ENCODE measurements around the gene F2RL1. TPM values are rescaled to one million over a fixed set of nuclear protein-coding genes. Genes with fewer than 3 reads are reported as not detected.
"Not testable (repeated sequence)": the region's sequence is repeated elsewhere in the genome, so short reads cannot be mapped to it uniquely, and the experiment has no call there.

Gene F2RL1
- total and polyA plus RNA-seq, 2 experiments from 2014 or later = 1.4 to 3.3 TPM

GRCh38 chr5:76788362-76788761 is 30.5 kb upstream of the F2RL1 start:
- no peak overlapping the region for H2AFZ ChIP-seq
- no peaks in the 10 kb centered on the region for H3K36me3 ChIP-seq (ENCODE audit: low read depth)
- no peaks in the 10 kb centered on the region for H3K9me3 ChIP-seq (ENCODE audit: low read depth)
- H3K27me3 ChIP-seq (replicated peaks; ENCODE audit: insufficient read depth) = no peaks in the 10 kb centered on the region
- H3K9ac ChIP-seq = no peak overlapping the region
- in situ Hi-C loops (cut with MboI) = no loop called here
- H3K4me2 ChIP-seq (ENCODE audit: unreplicated experiment) = no peak overlapping the region
- TF ChIP-seq EZH2phosphoT487 (IDR thresholded peaks at IDR 0.05; ENCODE audit: insufficient read depth, low read depth) (no peak), EZH2 (IDR thresholded peaks at IDR 0.05; ENCODE audit: insufficient read depth, poor library complexity, severe bottlenecking) (no peak)
- peaks cover 25% of the 10 kb centered on the region for H3K4me1 ChIP-seq (ENCODE audit: insufficient read depth)
- H3K79me2 ChIP-seq (ENCODE audit: insufficient read depth) = no peaks in the 10 kb centered on the region
- no peak overlapping the region for H3K27ac ChIP-seq
- WGBS, 2 experiments (ENCODE audit: low coverage in 1 of 2, low lambda C conversion rate in 2 of 2, missing lambda C conversion rate in 2 of 2) = 96 to 98% methylated on average over 6 of the region's 6 CpGs
- peaks cover 34% of the 10 kb centered on the region for H3F3A ChIP-seq (ENCODE audit: insufficient read depth)
- H3K4me3 ChIP-seq = no peak overlapping the region
- H4K20me1 ChIP-seq (ENCODE audit: insufficient read depth) = no peaks in the 10 kb centered on the region
- DNase-seq = no peak
- no peaks in the 10 kb centered on the region for H3K9me2 ChIP-seq (ENCODE audit: insufficient read depth)

GRCh38 chr5:76789275-76789674 is 29.6 kb upstream of the F2RL1 start:
- H3K9me2 ChIP-seq (ENCODE audit: insufficient read depth); H2AFZ ChIP-seq; DNase-seq; H4K20me1 ChIP-seq (ENCODE audit: insufficient read depth); H3K27me3 ChIP-seq (replicated peaks; ENCODE audit: insufficient read depth); in situ Hi-C loops (cut with MboI); H3K4me3 ChIP-seq; H3K9me3 ChIP-seq (ENCODE audit: low read depth); H3K79me2 ChIP-seq (ENCODE audit: insufficient read depth); H3K36me3 ChIP-seq (ENCODE audit: low read depth): not testable (repeated sequence)
- H3K4me1 ChIP-seq (ENCODE audit: insufficient read depth) = peaks cover 25% of the 10 kb centered on the region
- H3F3A ChIP-seq (ENCODE audit: insufficient read depth) = peaks cover 34% of the 10 kb centered on the region
- peak overlapping the region; percentile 66 for H3K4me2 ChIP-seq (ENCODE audit: unreplicated experiment)
- 98 to 99% methylated on average over 10 of the region's 10 CpGs for WGBS, 2 experiments (ENCODE audit: low coverage in 1 of 2, low lambda C conversion rate in 2 of 2, missing lambda C conversion rate in 2 of 2)
- peak overlapping the region; percentile 92 for H3K27ac ChIP-seq
- peak overlapping the region; percentile 67 for H3K9ac ChIP-seq

- Histone ChIP-seq H3K27me3 (replicated peaks; ENCODE audit: insufficient read depth) (no peaks in the 10 kb centered on the region), H3K9me3 (ENCODE audit: low read depth) (no peaks in the 10 kb centered on the region), H3K79me2 (ENCODE audit: insufficient read depth) (no peaks in the 10 kb centered on the region), H3K27ac (peak overlapping the region; percentile 92), H4K20me1 (ENCODE audit: insufficient read depth) (no peaks in the 10 kb centered on the region), H3K36me3 (ENCODE audit: low read depth) (no peaks in the 10 kb centered on the region), H3K4me3 (peak overlapping the region; percentile 46), H3K4me2 (ENCODE audit: unreplicated experiment) (peak overlapping the region; percentile 66), H3K9ac (peak overlapping the region; percentile 67), H2AFZ (peak overlapping the region; percentile 24; the same call in 1 of the 2 replicates), H3F3A (ENCODE audit: insufficient read depth) (peaks cover 34% of the 10 kb centered on the region), H3K4me1 (ENCODE audit: insufficient read depth) (peaks cover 29% of the 10 kb centered on the region), H3K9me2 (ENCODE audit: insufficient read depth) (no peaks in the 10 kb centered on the region)
- TF ChIP-seq EZH2phosphoT487 (IDR thresholded peaks at IDR 0.05; ENCODE audit: insufficient read depth, low read depth) = no peak
- TF ChIP-seq EZH2 (IDR thresholded peaks at IDR 0.05; ENCODE audit: insufficient read depth, poor library complexity, severe bottlenecking) = no peak
- in situ Hi-C loops (cut with MboI) = no loop called here
- 18 to 19% methylated on average over 8 of the region's 8 CpGs for WGBS, 2 experiments (ENCODE audit: low coverage in 1 of 2, low lambda C conversion rate in 2 of 2, missing lambda C conversion rate in 2 of 2)
- DNase-seq = peak; percentile 86
Observed at GRCh38 chr5:76789991-76790581, 28.7 kb upstream of the F2RL1 start.

GRCh38 chr5:76790632-76791290 is 28.1 kb upstream of the F2RL1 start:
- Histone ChIP-seq H3K27ac (peak overlapping the region; percentile 92), H2AFZ (peak overlapping the region; percentile 24; the same call in 1 of the 2 replicates), H3K9me3 (ENCODE audit: low read depth) (no peaks in the 10 kb centered on the region), H3F3A (ENCODE audit: insufficient read depth) (peaks cover 34% of the 10 kb centered on the region), H3K9ac (peak overlapping the region; percentile 69), H3K4me1 (ENCODE audit: insufficient read depth) (peaks cover 30% of the 10 kb centered on the region), H3K4me3 (peak overlapping the region; percentile 46), H4K20me1 (ENCODE audit: insufficient read depth) (no peaks in the 10 kb centered on the region), H3K36me3 (ENCODE audit: low read depth) (no peaks in the 10 kb centered on the region), H3K4me2 (ENCODE audit: unreplicated experiment) (peak overlapping the region; percentile 66), H3K27me3 (replicated peaks; ENCODE audit: insufficient read depth) (no peaks in the 10 kb centered on the region), H3K9me2 (ENCODE audit: insufficient read depth) (no peaks in the 10 kb centered on the region), H3K79me2 (ENCODE audit: insufficient read depth) (no peaks in the 10 kb centered on the region)
- TF ChIP-seq EZH2 (IDR thresholded peaks at IDR 0.05; ENCODE audit: insufficient read depth, poor library complexity, severe bottlenecking) (no peak), EZH2phosphoT487 (IDR thresholded peaks at IDR 0.05; ENCODE audit: insufficient read depth, low read depth) (no peak)
- in situ Hi-C loops (cut with MboI) = no loop called here
- peak; percentile 98 for DNase-seq
- 0 to 1% methylated on average over 3 of the region's 3 CpGs for WGBS, 2 experiments (ENCODE audit: low coverage in 1 of 2, low lambda C conversion rate in 2 of 2, missing lambda C conversion rate in 2 of 2)
